DMS 273 (cell line): ENCODE data around the gene ARHGEF28.

Experiments used
- DNase-seq: peaks from one replicate; lab custom pipeline; 2025; ENCODE audit not compliant: unreplicated experiment; lab: John Stamatoyannopoulos, UW

The ARHGEF28 gene

GRCh38 chr5:73652391-73652790, 26.4 kb downstream of the ARHGEF28 start:
- no peak for DNase-seq

- DNase-seq = peak; percentile 89
Observed at GRCh38 chr5:73654171-73654811, 28.3 kb downstream of the ARHGEF28 start.

DNA sequence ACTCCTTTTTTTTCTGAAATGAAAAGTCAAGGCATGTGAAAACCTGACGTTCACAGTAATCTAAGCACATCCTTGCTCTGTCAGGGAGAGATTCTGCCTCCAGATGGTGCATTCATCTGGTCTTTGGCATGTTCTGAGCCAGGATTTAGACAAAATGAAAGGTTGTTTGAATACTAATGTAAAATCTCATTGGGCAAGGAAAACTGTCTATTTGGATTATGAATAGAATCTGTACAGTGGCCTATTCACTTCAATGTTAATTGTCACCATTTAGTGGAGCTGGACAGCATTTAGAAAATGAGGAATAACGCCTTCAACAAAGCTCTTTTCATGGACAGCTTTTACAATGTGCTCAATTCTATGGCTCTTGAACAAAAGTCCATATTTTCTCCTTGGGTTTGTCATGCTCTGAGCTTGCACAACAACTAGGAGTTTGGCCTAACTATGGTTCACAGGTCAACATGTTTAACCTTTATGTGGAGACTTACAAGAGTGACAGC, 28.9 kb downstream of the ARHGEF28 start:
- peak; percentile 94 for DNase-seq

DNA sequence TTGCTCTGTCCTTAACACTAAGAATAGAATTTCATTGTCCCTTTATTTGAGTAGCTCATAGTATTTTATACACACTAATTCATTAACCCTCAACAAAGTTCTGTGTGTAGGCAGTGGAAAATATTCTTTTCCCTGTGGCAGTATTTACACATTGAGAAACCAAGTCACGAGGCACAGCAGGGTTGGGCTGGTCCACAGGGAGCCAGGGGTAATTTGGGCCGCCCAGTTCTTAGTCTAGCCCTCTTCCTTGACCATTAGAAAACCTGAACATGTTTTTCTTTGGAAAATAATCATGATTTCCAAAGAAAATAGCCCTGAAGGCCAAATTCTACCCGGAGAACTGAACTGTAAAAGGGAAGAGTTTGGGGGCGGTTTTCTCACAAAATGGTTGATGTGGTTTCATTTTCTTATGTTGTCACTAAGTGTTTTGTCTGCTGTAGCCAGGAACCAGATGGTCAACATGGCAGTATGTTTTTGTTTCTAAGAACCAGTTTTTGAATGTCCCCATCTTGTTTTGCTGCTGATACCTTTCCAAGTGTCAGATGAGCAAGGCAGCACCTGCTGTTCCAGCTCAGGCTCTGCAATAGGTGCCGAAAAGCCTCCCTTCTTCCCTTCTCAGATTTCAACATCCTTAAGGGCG, 29.6 kb downstream of the ARHGEF28 start:
- peak; percentile 75 for DNase-seq

DNA sequence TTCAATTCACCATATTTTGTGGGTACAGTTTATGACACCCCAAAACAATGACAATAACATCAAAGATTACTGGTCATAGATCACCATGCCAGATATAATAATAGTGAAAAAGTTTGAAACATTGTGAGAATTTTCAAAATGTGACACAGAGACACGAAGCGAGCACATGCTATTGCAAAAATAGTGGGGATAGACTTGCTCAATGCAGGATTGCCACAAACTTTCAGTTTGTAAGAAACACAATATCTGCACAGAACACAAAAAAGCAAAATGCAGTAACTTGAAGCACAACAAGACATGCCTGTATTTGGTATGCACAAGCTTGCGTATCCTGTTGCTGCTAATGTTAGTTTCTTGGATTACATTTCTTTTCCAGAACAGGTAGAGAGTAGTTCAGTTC, 35.8 kb downstream of the ARHGEF28 start:
- DNase-seq = no peak

DNA sequence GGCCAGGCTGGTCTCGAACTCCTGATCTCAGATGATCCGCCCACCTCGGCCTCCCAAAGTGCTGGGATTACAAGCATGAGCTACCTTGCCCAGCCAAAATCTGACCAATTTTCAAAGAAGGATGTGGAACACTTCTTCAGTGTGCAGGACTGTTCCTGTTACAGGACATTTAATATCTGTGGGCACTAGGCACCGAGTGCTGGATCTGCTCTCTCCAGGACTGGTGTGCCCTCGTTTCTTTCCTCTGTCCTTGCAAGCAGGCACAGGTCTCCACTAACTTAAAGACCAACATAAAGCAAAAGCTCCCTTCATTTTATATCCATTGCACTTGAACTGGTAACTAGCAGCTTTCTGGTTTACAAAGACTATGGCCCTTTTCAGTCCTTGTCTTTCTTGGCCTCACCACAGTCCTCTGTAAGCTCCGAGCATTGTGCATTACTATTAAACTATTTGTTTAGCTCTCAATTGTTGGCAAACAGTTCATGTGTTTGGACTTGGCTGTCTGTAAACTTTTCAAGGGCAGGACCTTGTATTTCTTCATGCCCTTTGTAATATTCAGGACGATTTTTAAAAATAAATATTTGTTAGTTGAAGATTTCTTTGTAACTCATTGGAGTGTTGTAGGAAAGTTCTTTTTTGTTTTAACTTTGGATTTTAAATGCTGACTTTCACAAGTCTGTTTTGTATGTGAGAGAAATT, 37.3 kb downstream of the ARHGEF28 start:
- no peak for DNase-seq

DNA sequence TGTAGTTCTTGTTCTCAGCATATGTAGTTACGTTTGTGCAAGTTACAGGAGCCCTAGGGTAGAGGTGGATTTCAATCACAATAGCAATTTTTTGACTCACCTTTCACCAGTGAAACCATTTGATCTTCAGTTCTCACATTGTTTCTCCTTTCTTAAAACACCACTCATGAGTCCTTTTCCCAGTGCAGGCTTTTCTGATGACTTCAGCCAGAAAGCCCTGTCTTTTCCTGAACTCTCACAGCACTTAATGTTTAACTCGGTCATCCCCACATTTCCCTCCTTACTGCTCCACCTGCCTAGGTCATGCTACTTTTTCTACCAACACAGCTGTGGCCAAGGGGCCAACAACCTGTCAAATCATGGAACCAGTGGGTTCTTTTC, 37.9 kb downstream of the ARHGEF28 start:
- DNase-seq = no peak

GRCh38 chr5:73664796-73665195, 38.8 kb downstream of the ARHGEF28 start:
- DNase-seq = no peak

- DNase-seq = no peak
Observed at GRCh38 chr5:73666891-73667290, 40.9 kb downstream of the ARHGEF28 start.

GRCh38 chr5:73668017-73668416, 42.0 kb downstream of the ARHGEF28 start:
- no peak for DNase-seq

- DNase-seq = no peak
Observed at GRCh38 chr5:73668486-73669111, 42.6 kb downstream of the ARHGEF28 start.

DNA sequence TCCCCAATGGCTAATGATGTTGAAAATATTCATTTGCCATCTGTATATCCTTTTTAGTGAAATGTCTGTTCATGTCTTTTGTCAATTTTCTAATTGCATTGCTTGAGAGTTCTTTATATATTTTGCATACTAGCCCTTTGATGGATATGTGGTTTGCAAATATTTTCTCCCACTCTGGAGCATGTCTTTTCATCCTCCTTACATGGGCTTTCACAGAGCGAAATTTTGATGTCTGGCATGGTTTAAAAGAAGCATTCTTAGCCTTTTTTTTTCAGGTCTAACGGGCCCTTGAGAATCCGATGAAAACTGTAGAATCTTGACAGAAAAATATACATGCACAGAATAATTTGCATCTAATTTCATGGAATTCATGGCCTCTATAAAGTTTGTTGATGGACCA, 44.7 kb downstream of the ARHGEF28 start:
- DNase-seq = no peak

- no peak for DNase-seq
Observed at GRCh38 chr5:73672132-73672531, 46.1 kb downstream of the ARHGEF28 start.

GRCh38 chr5:73673161-73673591, 47.2 kb downstream of the ARHGEF28 start:
- DNase-seq = peak; percentile 37

DNA sequence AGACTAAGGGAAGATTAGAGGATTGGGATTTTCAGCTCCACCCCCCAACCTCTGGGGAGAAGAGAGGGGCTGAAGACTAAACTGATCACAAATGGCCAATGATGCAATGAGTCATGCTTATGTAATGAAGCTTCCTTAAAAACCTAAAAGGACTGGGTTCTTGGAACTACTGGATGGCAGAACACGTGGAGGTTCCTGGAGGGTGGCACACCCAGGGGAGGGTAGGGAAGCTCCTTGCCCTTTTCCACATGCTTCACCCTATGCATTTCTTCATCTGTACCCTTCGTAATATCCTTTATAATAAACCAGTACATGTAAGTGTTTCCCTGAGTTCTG, 48.6 kb downstream of the ARHGEF28 start:
- no peak for DNase-seq

DNA sequence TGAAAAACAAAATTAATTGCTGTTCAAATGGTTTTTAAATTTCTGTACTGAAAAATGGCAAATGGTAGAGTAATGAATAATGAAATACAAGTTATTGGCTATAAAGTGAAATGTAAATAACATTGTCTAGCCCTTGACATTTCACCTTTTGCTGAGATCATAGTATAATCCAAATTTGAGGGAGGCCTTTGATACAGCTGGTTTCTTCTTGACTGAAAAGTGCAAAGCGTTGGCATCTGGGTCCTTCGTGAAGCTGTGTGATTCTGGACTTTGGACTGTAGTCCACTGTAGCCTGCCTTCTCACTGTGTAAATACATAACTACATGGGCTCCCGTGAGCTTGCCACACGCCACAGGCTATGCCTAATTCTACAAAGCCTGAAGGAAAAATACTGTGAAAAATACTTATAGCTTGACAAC, 52.3 kb downstream of the ARHGEF28 start:
- no peak for DNase-seq

- no peak for DNase-seq
Observed at GRCh38 chr5:73678807-73679206, 52.8 kb downstream of the ARHGEF28 start.

- no peak for DNase-seq
Observed at GRCh38 chr5:73682176-73682575, 56.2 kb downstream of the ARHGEF28 start.

GRCh38 chr5:73684691-73685090, 58.7 kb downstream of the ARHGEF28 start:
- DNase-seq = no peak

DNA sequence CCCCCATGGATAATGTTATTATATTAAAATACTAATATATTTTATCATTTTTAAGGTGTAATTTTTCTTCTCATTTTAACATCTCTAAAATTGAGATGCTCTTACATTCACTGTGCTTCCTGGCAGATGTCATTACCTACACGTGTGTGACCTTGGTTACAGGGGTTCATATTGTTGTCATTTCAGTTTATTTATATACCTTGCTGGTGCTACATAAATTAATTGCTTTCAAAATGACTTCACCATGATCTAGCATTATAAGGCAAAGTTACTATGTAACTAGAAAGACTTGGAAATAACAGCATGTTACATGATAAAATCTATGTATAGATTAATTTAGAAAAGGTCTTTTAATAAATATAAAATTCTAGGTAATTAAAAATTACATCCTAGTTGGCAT, 60.9 kb downstream of the ARHGEF28 start:
- DNase-seq = no peak

DNA sequence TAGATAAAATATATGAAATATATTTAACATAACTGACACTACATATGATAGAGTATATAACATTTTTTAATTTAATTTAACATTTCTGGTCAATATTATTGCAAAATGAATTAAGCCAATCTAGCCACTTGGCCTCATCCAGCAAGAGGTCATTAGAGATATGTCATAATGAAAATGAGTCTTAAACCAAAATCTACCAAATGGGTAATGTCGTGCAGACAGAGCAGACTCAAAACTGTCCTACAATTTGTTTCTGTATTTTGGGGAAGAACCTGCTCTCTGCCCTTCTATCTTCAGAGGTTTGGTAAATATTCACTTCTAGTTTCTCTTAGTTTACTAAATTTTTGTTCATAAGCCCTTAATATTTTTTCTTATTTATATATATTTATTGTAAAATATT, 61.4 kb downstream of the ARHGEF28 start:
- no peak for DNase-seq

- DNase-seq = no peak
Observed at GRCh38 chr5:73690015-73690414, 64.0 kb downstream of the ARHGEF28 start.
